GM21447 (cell line): ENCODE measurements around the gene TRIM67.
A peak's percentile ranks its signal among the peaks of the same experiment; 100 is the strongest.

ENCODE experiments used
- ATAC-seq: cut with Tn5 transposase; IDR thresholded peaks from one replicate; pipeline ENCODE4 v1.9.1; 2021; ENCODE audit not compliant: unreplicated experiment

The TRIM67 gene

GRCh38 chr1:231232870-231233734 lies 71.2 kb downstream of the TRIM67 start:
- ATAC-seq = peak; percentile 88

- no peak for ATAC-seq
These were observed 72.0 kb downstream of the TRIM67 start for GRCh38 chr1:231233735-231234417.

GRCh38 chr1:231234506-231234905 lies 72.6 kb downstream of the TRIM67 start:
- no peak for ATAC-seq

- no peak for ATAC-seq
These were observed 73.8 kb downstream of the TRIM67 start for GRCh38 chr1:231235526-231236207.

- ATAC-seq = no peak
These were observed 74.3 kb downstream of the TRIM67 start for GRCh38 chr1:231236208-231236591.

- ATAC-seq = no peak
These were observed 75.1 kb downstream of the TRIM67 start for GRCh38 chr1:231236938-231237337.

- no peak for ATAC-seq
These were observed 76.4 kb downstream of the TRIM67 start for GRCh38 chr1:231238298-231238697.

- peak; percentile 12 for ATAC-seq
These were observed 78.6 kb downstream of the TRIM67 start for GRCh38 chr1:231240531-231240882.

- peak; percentile 90 for ATAC-seq
These were observed 79.3 kb downstream of the TRIM67 start, which contains the start of gene GNPAT for GRCh38 chr1:231240883-231241735. Gene GNPAT, plus strand, starts transcription at chr1:231241212. Its CDS starts 167 bp downstream, at chr1:231241379.

- ATAC-seq = peak; percentile 26
These were observed 79.9 kb downstream of the TRIM67 start for GRCh38 chr1:231241750-231242149.

- no peak for ATAC-seq
These were observed 80.8 kb downstream of the TRIM67 start for GRCh38 chr1:231242516-231243198.

- ATAC-seq = no peak
These were observed 86.9 kb downstream of the TRIM67 start for GRCh38 chr1:231248778-231249177.

- ATAC-seq = no peak
These were observed 90.5 kb downstream of the TRIM67 start for GRCh38 chr1:231252336-231252735.

- ATAC-seq = no peak
These were observed 98.5 kb downstream of the TRIM67 start for GRCh38 chr1:231260351-231260750.

GRCh38 chr1:231264642-231265041 lies 102.8 kb downstream of the TRIM67 start:
- no peak for ATAC-seq

GRCh38 chr1:231265379-231265778 lies 103.5 kb downstream of the TRIM67 start:
- ATAC-seq = no peak

- ATAC-seq = no peak
These were observed 105.0 kb downstream of the TRIM67 start for GRCh38 chr1:231266811-231267322.
